DOHH2 (cell line): ENCODE results near the gene PLA2G1B.

Source experiments
- H3F3A ChIP-seq: fragments of 200-600 bp; sonication (generic), shearing (Covaris generic); 2 replicates; pipeline ENCODE4 v1.6.0; 2016; ENCODE audit warnings: antibody characterized with exemption, mild to moderate bottlenecking; ENCODE audit not compliant: control insufficient read depth, insufficient read depth
- H3K27ac ChIP-seq: fragments of 200-600 bp; sonication (generic); 2 replicates; pipeline ENCODE4 v1.5.1; 2014; ENCODE audit warnings: low read depth, mild to moderate bottlenecking, low read length, moderate library complexity
- H3K27me3 ChIP-seq: fragments of 200-600 bp; sonication (generic); 2 replicates; pipeline ENCODE4 v1.6.1; 2014; ENCODE audit warnings: mild to moderate bottlenecking, low read length, mixed read lengths; ENCODE audit not compliant: control insufficient read depth
- H3K36me3 ChIP-seq: fragments of 200-600 bp; sonication (generic); 2 replicates; pipeline ENCODE4 v1.6.1; 2014; ENCODE audit warnings: mild to moderate bottlenecking, low read length, moderate library complexity, mixed read lengths; ENCODE audit not compliant: control insufficient read depth
- H3K4me1 ChIP-seq: fragments of 200-600 bp; sonication (generic); 2 replicates; pipeline ENCODE4 v1.6.1; 2014; ENCODE audit warnings: mild to moderate bottlenecking, low read length, mixed read lengths; ENCODE audit not compliant: control insufficient read depth
- H3K4me2 ChIP-seq: fragments of 200-600 bp; sonication (generic); 2 replicates; pipeline ENCODE4 v1.6.0; 2014; ENCODE audit warnings: mild to moderate bottlenecking, low read length, moderate library complexity
- H3K4me3 ChIP-seq: fragments of 200-600 bp; sonication (generic); 2 replicates; pipeline ENCODE4 v1.5.1; 2014; ENCODE audit warnings: mild to moderate bottlenecking, low read length, mixed read lengths
- H3K79me2 ChIP-seq: fragments of 200-600 bp; sonication (generic); 2 replicates; pipeline ENCODE4 v1.6.1; 2014; ENCODE audit warnings: mild to moderate bottlenecking, low read length, mixed read lengths; ENCODE audit not compliant: control insufficient read depth
- H3K9me2 ChIP-seq: fragments of 200-600 bp; sonication (generic); replicated peaks from 2 replicates; pipeline ENCODE4 v1.6.1; 2014; ENCODE audit warnings: mild to moderate bottlenecking, low read length, mixed read lengths; ENCODE audit not compliant: control insufficient read depth
- H3K9me3 ChIP-seq: fragments of 200-600 bp; sonication (generic); 2 replicates; pipeline ENCODE4 v1.6.1; 2014; ENCODE audit warnings: antibody characterized with exemption, low read length, mixed read lengths; ENCODE audit not compliant: control insufficient read depth, insufficient read depth
- H4K20me1 ChIP-seq: fragments of 200-600 bp; sonication (generic); 2 replicates; pipeline ENCODE4 v1.6.0; 2014; ENCODE audit warnings: low read depth, mild to moderate bottlenecking, antibody characterized with exemption, low read length, moderate library complexity; ENCODE audit not compliant: control insufficient read depth, insufficient read depth
- CTCF ChIP-seq: fragments of 200-600 bp; sonication (generic); IDR thresholded peaks from one replicate; pipeline ENCODE4 v1.5.1; 2014; ENCODE audit warnings: antibody characterized with exemption, mild to moderate bottlenecking, low read depth, low read length; ENCODE audit not compliant: poor library complexity, severe bottlenecking
- EZH2phosphoT487 ChIP-seq: fragments of 200-600 bp; sonication (generic); IDR thresholded peaks from 2 replicates; pipeline ENCODE4 v1.6.1; 2017; ENCODE audit warnings: borderline replicate concordance, mild to moderate bottlenecking, antibody characterized with exemption, low read length, moderate library complexity, mixed read lengths

The PLA2G1B gene

GRCh38 chr12:120327593-120327992 is at the start of gene PLA2G1B:
PLA2G1B (minus strand) TSS chr12:120327779; CDS start chr12:120327753, 26 bp downstream.
- Histone ChIP-seq H3K27me3 (peaks cover 8% of the 10 kb centered on the region), H3K4me2 (no peak within 1 kb of the TSS), H3K79me2 (no peaks in the 10 kb centered on the region), H3K9me2 (no peaks in the 10 kb centered on the region), H3K27ac (no peak within 1 kb of the TSS), H3K4me1 (peaks cover 14% of the 10 kb centered on the region), H3K4me3 (no peak within 1 kb of the TSS), H4K20me1 (no peaks in the 10 kb centered on the region), H3K36me3 (no peaks in the 10 kb centered on the region), H3K9me3 (no peaks in the 10 kb centered on the region), H3F3A (no peaks in the 10 kb centered on the region)
- TF ChIP-seq CTCF (no peak), EZH2phosphoT487 (no peak)

DNA sequence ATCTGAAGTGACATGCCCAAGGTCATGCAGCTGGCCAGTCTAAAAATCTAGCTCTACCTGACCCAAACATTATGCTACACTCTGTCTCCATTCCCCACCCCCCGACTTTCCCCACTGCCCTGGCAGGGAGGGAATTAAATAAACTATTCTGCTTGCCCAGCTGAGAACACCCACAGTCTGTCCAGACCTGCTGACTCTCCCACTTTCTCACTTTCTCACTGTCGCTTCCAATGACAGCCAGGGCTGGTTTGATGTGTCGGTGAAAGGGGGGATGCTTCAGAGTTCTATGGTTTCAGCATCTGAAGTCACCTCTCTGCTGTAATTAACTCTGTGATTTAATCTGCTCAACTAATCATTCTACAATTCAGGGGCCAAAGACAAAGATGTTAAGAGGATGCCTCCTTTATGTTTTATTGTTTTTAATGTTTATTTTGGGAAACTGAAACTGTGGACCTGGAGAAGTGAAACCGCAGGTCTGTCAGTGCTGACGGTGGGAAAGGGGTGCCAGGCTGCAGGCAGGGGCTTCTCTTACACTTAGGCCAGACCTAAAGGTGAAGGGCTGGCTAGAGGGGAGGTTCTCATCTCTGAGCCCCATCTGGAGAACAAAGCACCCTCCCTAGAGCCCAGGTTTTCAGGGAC is 49.5 kb upstream of the PLA2G1B start:
- Histone ChIP-seq H3F3A (no peaks in the 10 kb centered on the region), H3K4me2 (peak overlapping the region; percentile 46), H3K79me2 (no peaks in the 10 kb centered on the region), H3K4me3 (peak overlapping the region; percentile 10; the same call in 1 of the 2 replicates), H4K20me1 (no peaks in the 10 kb centered on the region), H3K4me1 (peaks cover 13% of the 10 kb centered on the region), H3K27me3 (peaks cover 25% of the 10 kb centered on the region), H3K9me3 (no peaks in the 10 kb centered on the region), H3K9me2 (no peaks in the 10 kb centered on the region), H3K36me3 (no peaks in the 10 kb centered on the region), H3K27ac (no peak overlapping the region)
- TF ChIP-seq CTCF, result no peak
- TF ChIP-seq EZH2phosphoT487, result no peak

DNA sequence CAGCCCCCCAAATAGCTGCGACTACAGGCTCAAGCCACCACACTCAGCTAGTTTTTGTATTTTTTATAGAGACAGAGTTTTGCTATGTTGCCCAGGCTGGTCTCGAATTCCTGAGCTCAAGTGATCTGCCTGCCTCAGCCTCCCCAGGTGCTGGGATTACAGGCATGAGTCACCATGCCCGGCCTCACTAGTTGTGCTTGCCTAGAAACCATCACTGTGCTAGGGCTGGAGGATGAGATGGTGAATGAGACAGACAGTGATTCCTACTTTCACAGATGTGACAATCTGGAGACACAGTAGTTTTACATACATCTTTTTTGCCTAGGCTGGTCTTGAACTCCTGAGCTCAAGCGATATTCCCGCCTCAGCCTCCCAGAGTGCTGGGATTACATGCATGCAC is 48.8 kb upstream of the PLA2G1B start:
- H3K4me3 ChIP-seq, result no peak overlapping the region
- no peaks in the 10 kb centered on the region for H3K9me3 ChIP-seq
- H3K36me3 ChIP-seq, result no peaks in the 10 kb centered on the region
- no peak overlapping the region for H3K27ac ChIP-seq
- H3K9me2 ChIP-seq, result no peaks in the 10 kb centered on the region
- TF ChIP-seq CTCF (no peak), EZH2phosphoT487 (no peak)
- H3K4me1 ChIP-seq, result peaks cover 13% of the 10 kb centered on the region
- no peaks in the 10 kb centered on the region for H3K79me2 ChIP-seq
- H3F3A ChIP-seq, result no peaks in the 10 kb centered on the region
- no peak overlapping the region for H3K4me2 ChIP-seq
- no peaks in the 10 kb centered on the region for H4K20me1 ChIP-seq
- H3K27me3 ChIP-seq, result peaks cover 25% of the 10 kb centered on the region
